SK-N-SH treated with all-trans-retinoic acid at 6 μM for 48 hours (cell line): Measurements from ENCODE around the gene CLK2.

ENCODE experiments used
- ATAC-seq: fragments of 200-7000 bp; cut with Tn5 transposase; 3 replicates; pipeline ENCODE4 v1.9.1; 2020; ENCODE audit warnings: mild to moderate bottlenecking, moderate library complexity
- CREB5 ChIP-seq: fragments of 250-450 bp; sonication (Bioruptor Pico); IDR thresholded peaks from 2 replicates; pipeline ENCODE4 v1.5.1; 2020; ENCODE audit warnings: low read depth, mild to moderate bottlenecking, moderate library complexity
- CSDC2 ChIP-seq: fragments of 250-450 bp; sonication (Bioruptor Pico); IDR thresholded peaks from 2 replicates; pipeline ENCODE4 v1.5.0; 2020; ENCODE audit warnings: mild to moderate bottlenecking, moderate library complexity
- CSRNP3 ChIP-seq: fragments of 250-450 bp; sonication (Bioruptor Pico); IDR thresholded peaks from 2 replicates; pipeline ENCODE4 v1.5.1; 2021; ENCODE audit warnings: mild to moderate bottlenecking, moderate library complexity
- ESRRG ChIP-seq: fragments of 250-450 bp; sonication (Bioruptor Pico); IDR thresholded peaks from 2 replicates; pipeline ENCODE4 v1.6.1; 2021; ENCODE audit warnings: mild to moderate bottlenecking
- GLIS3 ChIP-seq: fragments of 250-450 bp; sonication (Bioruptor Pico); IDR thresholded peaks from 2 replicates; pipeline ENCODE4 v1.5.0; 2020; ENCODE audit warnings: mild to moderate bottlenecking, moderate library complexity
- ISL1 ChIP-seq: fragments of 250-450 bp; sonication (Bioruptor Pico); IDR thresholded peaks from 2 replicates; pipeline ENCODE4 v2.1.2; 2022; ENCODE audit warnings: mild to moderate bottlenecking, moderate library complexity
- OSR1 ChIP-seq: fragments of 250-450 bp; sonication (Bioruptor Pico); IDR thresholded peaks from 2 replicates; pipeline ENCODE4 v1.8.0; 2022; ENCODE audit warnings: moderate library complexity, mild to moderate bottlenecking, inconsistent platforms
- PATZ1 ChIP-seq: fragments of 250-450 bp; sonication (Bioruptor Pico); IDR thresholded peaks from 2 replicates; pipeline ENCODE4 v1.8.0; 2020; ENCODE audit warnings: mild to moderate bottlenecking, moderate library complexity, borderline replicate concordance
- POU6F1 ChIP-seq: fragments of 250-450 bp; sonication (Bioruptor Pico); IDR thresholded peaks from 2 replicates; pipeline ENCODE4 v1.8.0; 2021; ENCODE audit warnings: low read depth, mild to moderate bottlenecking, moderate library complexity, borderline replicate concordance
- PPARA ChIP-seq: fragments of 250-450 bp; sonication (Bioruptor Pico); IDR thresholded peaks from 2 replicates; pipeline ENCODE4 v1.5.0; 2020; ENCODE audit warnings: mild to moderate bottlenecking, borderline replicate concordance
- RARB ChIP-seq: fragments of 250-450 bp; sonication (Bioruptor Pico); IDR thresholded peaks from 2 replicates; pipeline ENCODE4 v1.8.0; 2021; ENCODE audit warnings: mild to moderate bottlenecking, moderate library complexity
- SNAI2 ChIP-seq: fragments of 250-450 bp; sonication (Bioruptor Pico); IDR thresholded peaks from 2 replicates; pipeline ENCODE4 v1.5.0; 2020; ENCODE audit warnings: mild to moderate bottlenecking, moderate library complexity
- TCF4 ChIP-seq: fragments of 250-450 bp; sonication (Bioruptor Pico); IDR thresholded peaks from 2 replicates; pipeline ENCODE4 v1.8.0; 2021; ENCODE audit warnings: mild to moderate bottlenecking, moderate library complexity, borderline replicate concordance
- TOX ChIP-seq: fragments of 250-450 bp; sonication (Bioruptor Pico); IDR thresholded peaks from 2 replicates; pipeline ENCODE4 v1.8.0; 2021; ENCODE audit warnings: mild to moderate bottlenecking, moderate library complexity, borderline replicate concordance
- TSHZ2 ChIP-seq: fragments of 250-450 bp; sonication (Bioruptor Pico); IDR thresholded peaks from 2 replicates; pipeline ENCODE4 v1.5.0; 2020; ENCODE audit warnings: mild to moderate bottlenecking, moderate library complexity
- ZC3H10 ChIP-seq: fragments of 250-450 bp; sonication (Bioruptor Pico); IDR thresholded peaks from 2 replicates; pipeline ENCODE4 v1.5.1; 2021; ENCODE audit warnings: mild to moderate bottlenecking, moderate library complexity
- ZFP3 ChIP-seq: fragments of 250-450 bp; sonication (Bioruptor Pico); IDR thresholded peaks from 2 replicates; pipeline ENCODE4 v1.5.0; 2020; ENCODE audit warnings: mild to moderate bottlenecking, moderate library complexity
- ZFP30 ChIP-seq: fragments of 450-650 bp; formaldehyde crosslinking; IDR thresholded peaks from 2 replicates; pipeline ENCODE4 v1.5.0; 2022; ENCODE audit warnings: mild to moderate bottlenecking, moderate library complexity
- ZNF565 ChIP-seq: fragments of 450-650 bp; formaldehyde crosslinking; conservative IDR thresholded peaks from 2 replicates; pipeline ENCODE4 v1.5.0; 2020; ENCODE audit warnings: low read depth, mild to moderate bottlenecking, moderate library complexity
- ZNF8 ChIP-seq: fragments of 450-650 bp; formaldehyde crosslinking; IDR thresholded peaks from 2 replicates; pipeline ENCODE4 v1.5.0; 2020; ENCODE audit warnings: mild to moderate bottlenecking, moderate library complexity

CLK2 gene

GRCh38 chr1:155277902-155278688, 4.8 kb upstream of the CLK2 start:
- peak; percentile 68 for ATAC-seq
- TF ChIP-seq TSHZ2 (CRISPR knock-in tag) = no peak
- no peak for TF ChIP-seq POU6F1 (CRISPR knock-in tag)
- no peak for TF ChIP-seq GLIS3
- no peak for TF ChIP-seq ZFP3 (CRISPR knock-in tag)
- no peak for TF ChIP-seq CSRNP3 (CRISPR knock-in tag)
- no peak for TF ChIP-seq CSDC2
- no peak for TF ChIP-seq ZFP30 (CRISPR knock-in tag)
- no peak for TF ChIP-seq ESRRG
- no peak for TF ChIP-seq SNAI2 (CRISPR knock-in tag)
- TF ChIP-seq ISL1 (CRISPR knock-in tag) = no peak
- TF ChIP-seq PATZ1 (CRISPR knock-in tag) = no peak
- no peak for TF ChIP-seq RARB (CRISPR knock-in tag)
- no peak for TF ChIP-seq TCF4 (CRISPR knock-in tag)
- no peak for TF ChIP-seq ZC3H10 (CRISPR knock-in tag)
- no peak for TF ChIP-seq ZNF565
- TF ChIP-seq ZNF8 (CRISPR knock-in tag) = no peak

- ATAC-seq = peak; percentile 80
- TF ChIP-seq ESRRG (no peak), ZFP30 (CRISPR knock-in tag) (no peak), ZFP3 (CRISPR knock-in tag) (peak; percentile 59; the same call in 1 of the 2 replicates)
These were observed 4.0 kb upstream of the CLK2 start, which contains the start of gene HCN3 for GRCh38 chr1:155277070-155277901. Gene HCN3 (plus strand): TSS chr1:155277463. CDS start chr1:155277591, 128 bp downstream.

DNA sequence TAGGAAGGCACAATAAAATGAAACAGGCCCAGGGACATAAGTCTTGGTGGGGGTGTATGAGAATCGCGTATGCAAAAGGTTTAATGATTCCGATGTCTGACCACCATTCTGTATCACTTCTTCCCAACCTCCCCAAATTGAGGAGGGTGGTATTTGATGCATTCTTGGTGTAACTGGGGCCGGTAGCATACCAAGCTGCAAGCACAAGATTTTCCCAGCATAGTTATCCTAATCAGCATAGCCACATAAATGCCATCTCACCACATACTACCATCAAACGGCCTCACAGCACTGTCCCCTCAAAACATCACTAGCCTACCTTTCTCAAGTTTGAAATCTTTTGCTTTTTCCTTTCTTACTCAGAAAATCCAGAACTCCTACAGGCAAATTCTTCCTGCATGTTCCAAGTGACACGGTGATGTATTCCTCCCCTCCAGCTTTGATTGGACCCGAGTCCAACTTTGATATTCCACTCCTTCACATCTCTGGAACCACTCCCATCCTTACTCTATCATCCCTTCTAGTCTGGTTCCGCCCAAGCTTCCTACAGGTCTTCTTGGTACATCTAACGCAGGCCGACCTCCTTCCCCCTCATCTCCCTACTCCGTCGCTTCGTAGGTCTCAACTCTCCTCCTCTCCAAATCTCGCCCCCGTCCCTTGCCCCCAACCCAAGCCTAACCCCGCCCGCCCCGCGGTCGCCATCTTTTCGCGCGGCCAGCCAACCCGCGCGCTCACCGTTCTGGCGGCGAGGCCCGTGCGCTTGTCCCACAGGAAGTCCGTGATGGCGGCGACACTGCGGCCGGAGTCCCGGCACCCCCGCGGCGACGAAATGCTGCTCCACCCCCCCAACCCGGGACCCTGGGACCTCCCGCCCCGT, 600 bp downstream of the CLK2 start:
- peak; percentile 62 for ATAC-seq
- TF ChIP-seq ZFP3 (CRISPR knock-in tag) (no peak), GLIS3 (no peak), CSDC2 (no peak), PATZ1 (CRISPR knock-in tag) (no peak), TOX (CRISPR knock-in tag) (no peak), OSR1 (CRISPR knock-in tag) (no peak), POU6F1 (CRISPR knock-in tag) (no peak), CREB5 (CRISPR knock-in tag) (no peak), PPARA (no peak), ESRRG (no peak), ZNF8 (CRISPR knock-in tag) (no peak), ZC3H10 (CRISPR knock-in tag) (no peak)
